Mesodermal cell (in vitro differentiated cells): ENCODE measurements around the gene JMJD1C.

ENCODE experiments used
- H3K27ac ChIP-seq: 2 replicates; pipeline ENCODE4 v1.7.0; 2013; ENCODE audit warnings: mild to moderate bottlenecking, low read depth, low read length, moderate library complexity; ENCODE audit not compliant: severe bottlenecking
- H3K36me3 ChIP-seq: 2 replicates; pipeline ENCODE4 v1.7.1; 2013; ENCODE audit warnings: mild to moderate bottlenecking, low read length, moderate library complexity; ENCODE audit not compliant: control insufficient read depth, insufficient read depth
- H3K4me1 ChIP-seq: one replicate; pipeline ENCODE4 v1.7.1; 2013; ENCODE audit warnings: mild to moderate bottlenecking, low read length; ENCODE audit not compliant: insufficient read depth, control insufficient read depth, poor library complexity, severe bottlenecking
- H3K4me3 ChIP-seq: 2 replicates; pipeline ENCODE4 v1.7.0; 2013; ENCODE audit warnings: low read length, control low read depth, mild to moderate bottlenecking; ENCODE audit not compliant: insufficient read depth, poor library complexity, severe bottlenecking; ENCODE audit errors: extremely low read depth
- H3K9me3 ChIP-seq: 2 replicates; pipeline ENCODE4 v1.7.1; 2013; ENCODE audit warnings: mild to moderate bottlenecking, low read length, moderate library complexity; ENCODE audit not compliant: control insufficient read depth
- WGBS, 2 experiments: methylation state at CpG; one replicate each; pipeline ENCODE4 v1.1.5; 2013; ENCODE audit warnings: missing lambda C conversion rate in 2 of 2; ENCODE audit not compliant: insufficient coverage in 2 of 2; 5-methylcytosine and 5-hydroxymethylcytosine counted together

JMJD1C gene

DNA sequence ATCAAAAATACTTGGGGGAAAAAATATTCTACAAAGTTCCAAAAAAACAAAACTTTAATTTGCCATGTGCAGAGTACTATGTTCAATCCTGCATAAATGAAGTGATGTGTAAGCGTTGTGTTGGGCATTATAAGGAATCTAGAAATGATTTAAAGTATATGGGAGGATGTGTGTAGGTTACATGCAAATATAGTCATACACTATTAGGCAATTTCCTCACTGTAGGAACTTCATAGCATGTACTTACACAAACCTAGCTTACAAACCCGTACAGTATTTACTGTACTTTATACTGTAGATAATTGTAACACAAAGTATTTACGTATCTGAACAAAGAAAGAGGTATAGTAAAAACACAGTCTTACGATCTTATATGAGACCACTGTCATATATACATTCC is 260.4 kb downstream of the JMJD1C start:
- Histone ChIP-seq H3K4me3 (no peak overlapping the region), H3K9me3 (no peaks in the 10 kb centered on the region), H3K36me3 (peaks cover 58% of the 10 kb centered on the region), H3K4me1 (peaks cover 11% of the 10 kb centered on the region), H3K27ac (no peak overlapping the region)
- WGBS, 2 experiments = no CpG with 5 or more reads among the region's 4 CpGs

- WGBS, 2 experiments = 80 to 100% methylated on average over 1 of the region's 4 CpGs
- no peak overlapping the region for H3K27ac ChIP-seq
- H3K9me3 ChIP-seq = no peaks in the 10 kb centered on the region
- H3K36me3 ChIP-seq = peaks cover 60% of the 10 kb centered on the region
- peaks cover 11% of the 10 kb centered on the region for H3K4me1 ChIP-seq
- H3K4me3 ChIP-seq = no peak overlapping the region
These were observed 260.9 kb downstream of the JMJD1C start for GRCh38 chr10:63204667-63205391.

DNA sequence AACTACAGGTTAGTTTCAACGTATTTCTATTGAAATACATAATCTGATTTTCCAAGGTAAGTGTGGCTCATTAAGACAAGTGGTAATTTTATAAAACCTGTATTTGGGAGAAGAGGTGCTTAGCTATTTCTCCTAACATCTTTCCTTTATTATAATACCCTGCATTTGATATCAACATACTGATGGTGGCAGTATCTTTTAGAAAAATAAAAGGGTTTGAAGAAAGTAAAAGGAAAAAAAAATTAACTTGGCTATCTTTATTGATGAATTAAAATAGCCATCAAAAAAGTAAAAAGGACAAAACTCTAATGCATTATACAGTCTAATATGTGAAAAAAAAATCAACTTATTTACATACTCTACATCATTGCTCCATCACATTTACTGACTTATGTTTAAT is 264.7 kb downstream of the JMJD1C start:
- no peak overlapping the region for H3K27ac ChIP-seq
- peaks cover 63% of the 10 kb centered on the region for H3K36me3 ChIP-seq
- no peaks in the 10 kb centered on the region for H3K9me3 ChIP-seq
- H3K4me1 ChIP-seq = no peaks in the 10 kb centered on the region
- no peak overlapping the region for H3K4me3 ChIP-seq
- WGBS, 2 experiments = no CpG with 5 or more reads among the region's 1 CpG

DNA sequence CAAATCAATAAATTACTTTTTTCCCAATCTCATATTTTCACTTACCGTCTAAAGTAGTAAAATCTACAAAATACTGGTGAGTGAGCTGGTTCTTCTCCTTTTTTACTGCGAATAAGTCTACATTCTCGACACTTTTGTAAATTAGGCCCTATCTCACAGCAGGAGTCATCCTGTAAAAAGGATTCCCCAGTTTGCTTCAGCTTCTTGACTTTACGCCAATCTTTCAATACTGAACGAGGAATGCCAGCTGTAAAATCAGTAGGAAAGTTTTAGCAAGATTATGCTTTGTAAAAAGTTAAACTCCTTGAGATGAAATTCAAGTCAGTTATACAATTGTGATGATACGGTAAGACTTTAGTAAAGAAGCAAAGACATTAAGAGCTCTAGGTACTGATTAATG is 265.3 kb downstream of the JMJD1C start:
- Histone ChIP-seq H3K36me3 (peaks cover 63% of the 10 kb centered on the region), H3K27ac (no peak overlapping the region)

GRCh38 chr10:63199716-63200115 is 266.1 kb downstream of the JMJD1C start:
- no peak overlapping the region for H3K27ac ChIP-seq
- no peak overlapping the region for H3K4me3 ChIP-seq
- 100% methylated on average over 1 of the region's 2 CpGs for WGBS, 2 experiments
- no peaks in the 10 kb centered on the region for H3K4me1 ChIP-seq
- H3K9me3 ChIP-seq = no peaks in the 10 kb centered on the region
- peaks cover 64% of the 10 kb centered on the region for H3K36me3 ChIP-seq

More for the DNA sequence above, 265.3 kb downstream of the JMJD1C start:
- no peaks in the 10 kb centered on the region for H3K9me3 ChIP-seq
- no peak overlapping the region for H3K4me3 ChIP-seq
- H3K4me1 ChIP-seq = no peaks in the 10 kb centered on the region
- 42 to 83% methylated on average over 2 of the region's 6 CpGs for WGBS, 2 experiments

GRCh38 chr10:63197344-63198092 is 268.3 kb downstream of the JMJD1C start:
- H3K27ac ChIP-seq = no peak overlapping the region
- H3K36me3 ChIP-seq = peaks cover 70% of the 10 kb centered on the region

GRCh38 chr10:63192826-63193225 is 273.0 kb downstream of the JMJD1C start:
- Histone ChIP-seq H3K27ac (no peak overlapping the region), H3K4me3 (no peak overlapping the region), H3K9me3 (no peaks in the 10 kb centered on the region), H3K36me3 (peaks cover 88% of the 10 kb centered on the region), H3K4me1 (no peaks in the 10 kb centered on the region)
- 100% methylated on average over 1 of the region's 1 CpG; no CpG with 5 or more reads in 1 of the 2 experiments for WGBS, 2 experiments

More at GRCh38 chr10:63197344-63198092, 268.3 kb downstream of the JMJD1C start:
- Histone ChIP-seq H3K4me3 (no peak overlapping the region), H3K9me3 (no peaks in the 10 kb centered on the region), H3K4me1 (no peaks in the 10 kb centered on the region)
- 100% methylated on average over 1 of the region's 2 CpGs; no CpG with 5 or more reads in 1 of the 2 experiments for WGBS, 2 experiments

- H3K4me1 ChIP-seq = peaks cover under 1% of the 10 kb centered on the region
- H3K4me3 ChIP-seq = no peak overlapping the region
- no CpG with 5 or more reads among the region's 1 CpG for WGBS, 2 experiments
- no peak overlapping the region for H3K27ac ChIP-seq
- no peaks in the 10 kb centered on the region for H3K9me3 ChIP-seq
- H3K36me3 ChIP-seq = peaks cover 85% of the 10 kb centered on the region
These were observed 290.2 kb downstream of the JMJD1C start for GRCh38 chr10:63175534-63175933.

- Histone ChIP-seq H3K36me3 (peaks cover 79% of the 10 kb centered on the region), H3K4me3 (no peak overlapping the region), H3K9me3 (no peaks in the 10 kb centered on the region), H3K27ac (no peak overlapping the region), H3K4me1 (peaks cover 6% of the 10 kb centered on the region)
- no CpG with 5 or more reads among the region's 1 CpG for WGBS, 2 experiments
These were observed 292.1 kb downstream of the JMJD1C start for GRCh38 chr10:63173468-63174232.

DNA sequence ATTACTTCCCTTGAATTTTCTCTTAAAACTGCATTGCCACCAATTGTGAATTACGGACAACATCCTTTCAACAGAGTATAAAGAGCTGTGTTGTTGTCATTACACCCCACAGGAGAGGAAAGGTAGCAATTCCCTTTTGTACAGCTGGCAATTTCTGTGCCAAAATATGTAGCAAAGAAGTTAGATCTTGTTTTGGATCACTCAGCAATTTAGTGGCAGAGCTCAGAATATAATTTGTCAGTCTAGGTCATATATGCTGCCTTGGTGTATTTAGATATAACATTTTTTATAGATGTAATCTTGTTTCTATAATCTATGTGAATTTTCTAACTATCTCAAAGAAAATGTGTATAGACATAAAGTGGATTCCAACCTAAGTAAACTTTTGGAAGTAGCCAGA is 293.9 kb downstream of the JMJD1C start:
- Histone ChIP-seq H3K4me3 (no peak overlapping the region), H3K9me3 (no peaks in the 10 kb centered on the region), H3K27ac (no peak overlapping the region), H3K4me1 (peaks cover 6% of the 10 kb centered on the region), H3K36me3 (peaks cover 70% of the 10 kb centered on the region)
- WGBS, 2 experiments = 100% methylated on average over 1 of the region's 1 CpG; no CpG with 5 or more reads in 1 of the 2 experiments
